HL-60/S4 treated with phorbol 12-myristate 13-acetate at 8.2 ng/mL for 4 days and 3 days (cell line): ENCODE results near the gene CPNE7.
"Not testable (repeated sequence)": the region's sequence is repeated elsewhere in the genome, so short reads cannot be mapped to it uniquely, and the experiment has no call there.

ENCODE experiments used
- in situ Hi-C: fragments of 300-500 bp; cut with MboI; formaldehyde crosslinking; loops from 2 replicates; pipeline ENCODE4 v1.15.0; 2022; ENCODE audit warnings: low sequenced_read_pairs

The CPNE7 gene

GRCh38 chr16:89565256-89565505, 10.4 kb upstream of the CPNE7 start:
- in situ Hi-C loops, result no loop called here

DNA sequence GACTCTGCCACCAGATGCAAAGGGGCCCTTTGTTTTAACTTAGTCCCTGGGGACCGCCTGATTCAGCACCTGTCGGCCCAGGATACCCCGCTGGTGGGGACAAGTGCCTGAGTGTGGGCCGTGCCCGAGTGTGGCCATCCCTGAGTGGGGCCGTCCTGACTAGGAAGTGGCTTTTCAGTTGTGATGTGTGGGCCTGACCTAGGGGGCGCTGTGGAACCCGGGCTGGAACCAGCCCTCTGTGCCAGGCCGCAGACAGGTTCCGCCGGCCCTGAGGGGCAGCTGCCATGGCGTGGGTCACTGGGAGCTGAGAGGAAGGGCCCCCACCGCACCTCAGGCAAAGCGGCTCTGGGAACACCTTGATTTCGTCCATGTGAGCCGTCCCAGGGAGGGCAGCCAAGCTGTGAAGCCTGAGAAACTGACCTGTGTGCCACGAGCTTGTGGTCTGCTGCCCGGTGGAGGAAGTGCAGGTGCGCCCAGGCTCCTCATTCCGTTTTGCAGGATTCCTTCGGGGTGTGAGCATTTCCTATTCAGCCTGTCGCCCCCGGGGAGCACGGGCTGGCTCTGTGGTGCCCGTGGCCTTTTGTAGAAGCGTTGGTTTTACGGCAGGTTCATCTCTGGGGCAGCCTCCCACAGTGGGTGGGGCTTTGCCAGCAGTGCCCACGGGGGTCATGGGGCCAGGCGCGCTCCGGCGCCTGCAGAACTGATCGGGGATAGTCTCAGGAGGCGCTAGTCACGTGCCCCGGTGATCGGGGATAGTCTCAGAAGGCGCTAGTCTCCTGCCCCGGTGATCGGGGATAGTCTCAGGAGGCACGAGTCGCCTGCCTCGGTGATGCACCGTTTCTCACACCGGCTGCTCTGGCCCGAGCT, 9.8 kb upstream of the CPNE7 start:
- in situ Hi-C loops, result no loop called here

DNA sequence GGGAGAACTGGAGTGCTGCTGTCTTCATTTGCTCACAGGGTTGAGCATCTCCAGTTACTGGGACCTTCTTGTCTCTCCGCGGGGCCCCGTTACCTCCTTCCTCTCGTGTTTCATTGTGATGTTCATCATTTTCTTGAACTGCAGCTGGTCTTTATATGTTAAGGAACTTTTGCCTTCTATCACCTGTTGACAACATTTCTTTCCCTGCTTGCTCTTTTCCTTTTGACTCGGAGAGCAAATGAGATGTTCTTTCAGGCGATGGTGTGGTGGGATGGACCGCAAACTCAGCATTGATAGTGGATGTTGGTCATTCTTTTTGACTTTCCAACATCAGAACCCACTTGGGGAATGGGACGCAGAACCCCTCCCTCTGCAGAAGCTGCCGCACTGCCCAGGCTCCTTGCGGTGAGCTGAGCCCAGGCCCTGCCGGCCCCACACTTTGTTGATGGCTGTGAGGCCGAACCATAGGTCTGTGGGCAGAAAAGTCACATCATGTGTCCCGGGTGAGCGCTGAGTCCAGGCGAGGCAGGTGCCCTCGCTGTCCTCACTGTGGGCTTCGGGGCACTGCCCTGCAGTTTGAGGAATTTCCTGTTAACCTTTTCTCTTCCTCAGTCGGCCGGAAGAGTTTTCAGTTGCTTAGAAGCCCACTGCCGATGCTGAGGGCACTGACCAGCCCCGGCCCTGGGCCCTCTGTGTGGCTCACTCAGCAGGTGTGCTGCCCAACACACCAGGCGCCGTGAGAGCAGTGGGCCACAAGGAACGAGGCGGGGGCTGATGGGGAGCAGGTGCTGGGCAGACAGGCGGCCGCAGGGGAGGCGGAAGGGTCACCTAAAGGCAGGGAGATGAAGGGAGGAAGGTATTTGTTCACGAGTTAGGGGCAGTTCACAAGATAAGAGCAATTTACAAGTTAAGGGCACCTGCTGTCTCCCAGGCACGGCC, 7.6 kb upstream of the CPNE7 start:
- in situ Hi-C loops, result no loop called here

- in situ Hi-C loops, result no loop called here
Observed at GRCh38 chr16:89569506-89570341, 5.8 kb upstream of the CPNE7 start.

DNA sequence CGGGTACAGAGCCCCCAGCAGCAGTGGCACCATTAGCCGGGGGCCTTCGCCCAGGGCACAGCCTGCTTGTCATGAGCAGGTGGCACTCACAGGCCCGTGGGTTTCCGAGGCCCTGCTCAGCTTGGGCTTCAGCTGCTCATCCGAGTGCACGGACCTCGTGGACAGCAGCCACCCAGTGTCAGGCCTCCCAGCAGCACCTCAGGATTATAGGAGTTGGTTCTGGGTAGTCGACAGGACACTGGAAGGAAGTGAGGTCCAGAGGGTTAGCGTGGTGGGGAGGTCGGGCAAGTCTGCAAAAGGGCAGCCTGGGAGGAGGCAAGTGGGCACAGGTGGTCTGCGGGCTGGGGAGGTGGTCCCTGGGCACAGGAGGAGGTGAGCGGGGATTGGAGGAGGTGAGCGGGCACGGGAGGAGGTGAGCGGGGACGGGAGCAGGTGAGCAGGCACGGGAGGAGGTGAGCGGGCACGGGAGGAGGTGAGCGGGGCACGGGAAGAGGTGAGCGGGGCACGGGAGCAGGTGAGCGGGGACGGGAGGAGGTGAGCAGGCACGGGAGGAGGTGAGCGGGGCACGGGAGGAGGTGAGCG, 5.1 kb upstream of the CPNE7 start:
- in situ Hi-C loops, result no loop called here

- in situ Hi-C loops, result not testable (repeated sequence)
Observed at GRCh38 chr16:89570983-89571598, 4.5 kb upstream of the CPNE7 start.

DNA sequence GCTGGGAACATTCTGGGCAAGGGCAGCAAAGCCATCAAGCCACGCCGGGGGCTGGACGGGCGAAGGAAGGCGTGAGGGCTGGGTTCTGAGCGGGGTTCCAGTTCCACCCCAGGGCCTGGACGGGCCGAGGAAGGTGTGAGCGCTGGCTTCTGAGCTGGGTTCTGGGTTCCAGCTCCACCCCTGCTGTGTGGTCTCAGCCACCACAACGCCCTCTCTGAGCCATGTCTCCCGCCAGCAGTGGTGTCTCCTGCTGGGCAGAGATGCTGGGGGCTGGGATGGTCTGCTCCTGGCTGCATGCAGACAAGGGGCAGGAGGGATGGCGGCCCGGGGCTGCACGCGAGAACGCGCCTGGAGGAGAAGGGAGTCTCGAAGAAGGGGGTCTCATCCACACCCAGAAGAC, 3.9 kb upstream of the CPNE7 start:
- in situ Hi-C loops, result no loop called here

DNA sequence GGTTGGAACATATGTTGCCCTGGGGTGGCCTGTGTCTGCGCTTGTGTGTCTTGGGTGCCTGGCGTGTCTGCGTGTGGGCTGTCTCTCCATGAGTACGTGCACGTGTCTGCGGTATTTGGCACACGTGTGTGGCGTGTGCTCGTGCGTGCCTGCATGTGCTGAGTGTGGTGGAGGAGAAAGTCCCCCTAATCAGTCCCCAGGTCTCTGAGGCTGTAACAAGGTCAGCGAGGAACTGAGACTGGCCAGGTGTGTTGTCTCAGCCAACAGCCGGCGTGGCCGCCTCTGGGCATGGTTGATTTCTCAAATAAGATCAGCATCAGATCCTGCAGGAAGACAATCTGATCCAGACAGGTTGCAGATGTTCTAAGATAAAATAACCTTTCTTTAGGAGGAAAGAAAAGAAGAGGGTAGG, 3.5 kb upstream of the CPNE7 start:
- in situ Hi-C loops, result no loop called here

DNA sequence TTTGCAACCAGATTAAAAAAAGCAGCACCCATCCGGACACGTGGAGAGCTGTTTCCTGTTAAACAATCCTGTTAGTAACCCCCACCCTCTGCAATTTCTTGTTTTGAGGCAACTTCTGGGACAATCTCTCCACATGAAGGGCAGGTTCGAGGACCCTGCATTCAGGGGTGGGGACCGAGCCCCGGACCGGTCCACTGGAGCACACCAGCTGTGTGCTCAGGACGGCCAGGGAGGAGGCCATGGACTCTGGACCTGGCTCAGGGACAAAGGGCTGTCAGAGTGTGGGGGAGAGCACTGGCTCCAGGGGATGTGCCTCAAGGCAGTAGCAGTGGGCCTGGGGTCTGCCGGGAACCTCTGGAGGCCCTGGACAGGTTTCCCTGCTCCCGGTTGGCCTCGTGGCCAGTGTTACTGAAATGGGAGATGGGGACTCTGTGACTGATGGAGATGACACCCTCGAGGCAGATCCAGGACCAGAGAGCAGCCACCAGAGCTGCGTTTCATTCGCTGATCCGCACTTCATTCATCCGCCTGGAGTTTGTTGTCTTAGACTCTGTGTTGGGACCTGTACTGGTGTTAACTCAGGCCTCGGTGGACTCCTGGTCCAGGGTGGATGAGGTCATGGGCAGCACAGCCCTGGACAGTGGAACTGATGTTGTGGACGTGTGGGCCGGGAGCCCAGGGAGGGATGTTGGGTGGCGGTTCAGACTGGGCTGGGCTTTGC, 2.9 kb upstream of the CPNE7 start:
- in situ Hi-C loops, result no loop called here

DNA sequence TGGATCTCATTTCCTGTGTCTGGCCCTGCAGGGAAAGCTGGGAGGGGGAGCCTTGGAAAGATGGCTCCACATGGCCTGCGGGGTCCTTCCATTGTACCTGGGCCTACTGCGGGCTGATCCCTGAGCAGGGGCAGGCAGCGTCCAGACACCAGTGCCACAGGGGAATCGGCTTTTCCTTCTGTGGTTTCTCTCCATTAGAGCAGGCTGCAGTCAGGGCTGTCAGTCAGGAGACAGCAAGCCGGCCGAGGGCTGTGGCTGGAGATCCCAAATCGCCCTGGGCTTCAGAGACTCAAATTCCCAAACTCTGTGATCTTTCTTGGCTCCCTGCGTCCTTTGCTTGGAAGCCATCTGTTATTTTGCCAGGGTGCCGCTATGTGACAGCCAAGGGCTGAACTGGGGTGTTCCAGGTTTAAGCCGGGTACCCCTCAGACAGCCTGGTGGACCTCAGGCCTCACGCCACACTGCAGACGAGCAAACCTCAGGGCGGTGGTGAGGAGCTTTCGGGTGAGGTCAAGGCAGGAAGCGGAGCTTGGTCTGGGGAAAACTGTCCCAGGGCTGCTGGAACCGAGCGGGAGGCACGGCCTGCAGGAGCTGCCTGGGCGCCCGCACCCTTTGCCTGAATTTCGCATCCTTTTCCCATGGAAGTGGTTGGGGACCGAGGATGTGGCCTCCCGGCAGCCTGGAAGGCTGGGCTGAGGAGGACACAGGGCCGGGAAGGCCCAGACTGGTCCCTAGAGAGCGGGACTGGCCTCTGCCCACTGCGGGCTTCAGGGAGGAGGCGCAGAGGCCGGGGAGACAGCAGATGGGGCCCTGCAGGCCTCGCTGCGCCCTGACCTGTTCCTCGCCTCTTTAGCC, 1.5 kb upstream of the CPNE7 start:
- in situ Hi-C loops, result no loop called here

- in situ Hi-C loops, result no loop called here
Observed at GRCh38 chr16:89574681-89575246, 794 bp upstream of the CPNE7 start.

GRCh38 chr16:89576153-89577054, 846 bp downstream of the CPNE7 start:
- in situ Hi-C loops, result no loop called here

GRCh38 chr16:89577055-89577759, 1.6 kb downstream of the CPNE7 start:
- in situ Hi-C loops, result no loop called here

GRCh38 chr16:89579351-89579750, 3.8 kb downstream of the CPNE7 start:
- in situ Hi-C loops, result no loop called here

DNA sequence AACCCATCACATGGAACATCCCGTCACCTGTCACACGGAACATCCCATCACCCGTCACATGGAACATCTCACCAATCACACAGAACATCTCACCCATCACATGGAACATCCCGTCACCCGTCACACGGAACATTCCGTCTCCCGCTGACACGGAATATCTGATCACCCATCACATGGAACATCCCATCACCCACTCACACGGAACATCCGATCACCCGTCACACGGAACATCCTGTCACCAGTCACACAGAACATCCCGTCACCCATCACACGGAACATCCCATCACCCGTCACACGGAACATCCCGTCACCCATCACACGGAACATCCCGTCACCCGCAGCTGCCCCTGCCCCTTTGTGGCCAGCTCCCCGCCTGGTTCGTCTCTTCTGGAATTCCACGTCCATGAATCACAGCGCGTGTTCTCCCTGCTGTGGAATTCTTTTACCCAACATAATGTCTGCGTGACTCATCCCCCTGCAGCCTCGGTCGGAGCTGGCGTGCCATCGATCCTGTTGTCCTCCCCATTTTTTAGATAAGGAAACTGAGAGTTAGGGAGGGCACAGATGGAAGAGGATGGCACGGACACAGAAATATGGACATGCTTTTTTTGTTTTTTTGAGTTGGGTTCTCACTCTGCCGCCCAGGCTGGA, 5.6 kb downstream of the CPNE7 start:
- in situ Hi-C loops, result no loop called here

DNA sequence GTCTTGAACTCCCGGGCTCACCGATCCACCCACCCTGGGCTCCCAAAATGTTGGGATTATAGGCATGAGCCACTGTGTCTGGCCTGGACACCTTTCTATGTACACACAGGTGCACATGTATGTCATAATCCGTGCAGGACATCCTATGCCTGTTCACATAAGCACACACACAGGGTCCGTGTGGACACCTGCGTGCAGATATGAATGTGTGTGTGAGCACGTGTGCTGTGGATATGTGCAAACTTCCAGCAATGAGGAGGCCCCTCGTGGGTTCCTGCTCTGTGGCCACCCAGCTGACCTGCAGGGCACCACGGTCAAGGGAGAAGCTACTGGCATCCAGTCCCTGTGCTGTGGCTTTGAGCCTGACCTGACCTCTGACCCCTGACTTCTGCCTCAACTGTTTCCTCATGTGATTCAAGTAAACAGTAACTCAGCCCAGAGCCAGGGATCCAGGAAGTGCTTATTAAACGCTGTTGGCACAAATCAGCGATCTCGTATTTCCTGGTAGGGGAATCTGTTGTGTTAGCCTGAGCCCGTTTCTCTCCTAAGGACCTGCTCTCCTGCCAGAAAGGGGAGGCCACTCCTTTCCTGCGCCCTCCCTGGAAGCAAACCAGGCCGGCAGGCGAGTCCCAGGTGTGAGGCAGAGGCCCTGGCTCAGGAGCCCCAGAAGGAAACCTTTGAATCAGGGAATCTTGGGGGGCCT, 6.5 kb downstream of the CPNE7 start:
- in situ Hi-C loops, result no loop called here
